HCT116 (cell line): ENCODE results near the gene TMCC1. TPM values are rescaled to one million over a fixed set of nuclear protein-coding genes. Genes with fewer than 3 reads are reported as not detected.

Source experiments
- ATAC-seq: fragments of 200-7000 bp; cut with Tn5 transposase; 2 replicates; pipeline ENCODE4 v1.9.1; 2020; ENCODE audit warnings: mild to moderate bottlenecking, moderate library complexity
- BruUV-seq: library from RNA; stranded (reverse); fragments of 400-500 nt; replicated peaks from 2 replicates; lab custom pipeline; 2021; lab: Mats Ljungman, UMichigan
- CTCF ChIA-PET: fragments of 300-600 bp; sonication (Branson Sonifier 250); formaldehyde crosslinking; loops from one replicate; lab custom pipeline; 2021; ENCODE audit warnings: antibody characterized with exemption; lab: Charles Lee
- POLR2A ChIA-PET: fragments of 300-600, 350-600 bp; sonication (Branson Sonifier 250); formaldehyde crosslinking; loops from one replicate; lab custom pipeline; 2021; ENCODE audit warnings: antibody characterized with exemption; lab: Charles Lee
- RAD21 ChIA-PET, 2 experiments: fragments of 300-600 bp; sonication (Branson Sonifier 250); formaldehyde crosslinking; loops; one replicate each; lab custom pipeline; 2023; ENCODE audit warnings: low total read pairs in 2 of 2; ENCODE audit not compliant: uncharacterized antibody in 2 of 2, unreplicated experiment in 2 of 2, low non-redundant PET in 1 of 2; lab: Charles Lee
- DNase-seq: peaks from one replicate; pipeline ENCODE4 v3.0.0-alpha.2; 2010; ENCODE audit warnings: low read depth, low spot score
- H2AFZ ChIP-seq: fragments of 200-600 bp; shearing (Covaris generic), sonication (generic); 2 replicates; pipeline ENCODE4 v1.6.1; 2017; ENCODE audit warnings: low read depth, mixed run types, mixed read lengths, antibody characterized with exemption, low read length; ENCODE audit not compliant: poor library complexity, severe bottlenecking
- H3K27ac ChIP-seq: 2 replicates; pipeline ENCODE4 v1.5.1; 2012; ENCODE audit warnings: low read depth, low read length
- H3K27me3 ChIP-seq: fragments of 200-600 bp; sonication (generic); 2 replicates; pipeline ENCODE4 v1.6.1; 2016; ENCODE audit warnings: mixed run types, low read length, mixed read lengths; ENCODE audit not compliant: insufficient read depth
- H3K36me3 ChIP-seq, 2 experiments: fragments of 200-500 bp in 1 of 2; fragments of 200-600 bp in 1 of 2; sonication (Bioruptor generic) in 1 of 2; sonication (generic) in 1 of 2; 2 replicates each; pipeline versions ENCODE4 v1.5.1 to v1.6.1; 2014 to 2016; ENCODE audit warnings: low read length in 2 of 2, inconsistent platforms in 1 of 2, mixed read lengths in 1 of 2, mixed run types in 1 of 2; ENCODE audit not compliant: insufficient read depth in 2 of 2, control insufficient read depth in 1 of 2
- H3K4me1 ChIP-seq, 2 experiments: fragments of 200-600 bp in 1 of 2; sonication (generic) in 1 of 2; 2 replicates each; pipeline versions ENCODE4 v1.5.1 to v1.6.1; 2012 to 2017; ENCODE audit warnings: low read length in 2 of 2, inconsistent platforms in 1 of 2, mild to moderate bottlenecking in 1 of 2, mixed read lengths in 1 of 2, mixed run types in 1 of 2, moderate library complexity in 1 of 2; ENCODE audit not compliant: insufficient read depth in 2 of 2, control insufficient read depth in 1 of 2
- H3K4me2 ChIP-seq: fragments of 200-600 bp; sonication (generic); 2 replicates; pipeline ENCODE4 v1.6.1; 2017; ENCODE audit warnings: mixed run types, low read length, mixed read lengths
- H3K4me3 ChIP-seq, 2 experiments: fragments of 200-600 bp in 1 of 2; sonication (generic) in 1 of 2; replicated peaks in 1 of 2; 2 replicates each; pipeline ENCODE4 v1.5.1; 2011 to 2016; ENCODE audit warnings: low read length in 2 of 2, control low read depth in 1 of 2, low read depth in 1 of 2, mild to moderate bottlenecking in 1 of 2, mixed read lengths in 1 of 2, mixed run types in 1 of 2
- H3K79me2 ChIP-seq: fragments of 200-600 bp; sonication (generic); 2 replicates; pipeline ENCODE4 v1.6.1; 2017; ENCODE audit warnings: mild to moderate bottlenecking, mixed run types, low read length, moderate library complexity, mixed read lengths; ENCODE audit not compliant: insufficient read depth
- H3K9ac ChIP-seq: fragments of 200-600 bp; sonication (generic); 2 replicates; pipeline ENCODE4 v1.6.1; 2016; ENCODE audit warnings: low read length, mixed read lengths
- H3K9me2 ChIP-seq: fragments of 200-600 bp; sonication (generic), shearing (Covaris generic); 2 replicates; pipeline ENCODE4 v1.6.1; 2017; ENCODE audit warnings: mixed run types, mild to moderate bottlenecking, moderate library complexity; ENCODE audit not compliant: insufficient read depth
- H3K9me3 ChIP-seq, 2 experiments: fragments of 200-500 bp in 1 of 2; fragments of 200-600 bp in 1 of 2; sonication (Bioruptor generic) in 1 of 2; sonication (generic) in 1 of 2; 2 replicates each; pipeline ENCODE4 v1.6.1; 2014 to 2017; ENCODE audit warnings: low read length in 2 of 2, mixed read lengths in 2 of 2, inconsistent platforms in 1 of 2, low read depth in 1 of 2, mild to moderate bottlenecking in 1 of 2, mixed run types in 1 of 2, moderate library complexity in 1 of 2; ENCODE audit not compliant: control insufficient read depth in 1 of 2, insufficient read depth in 1 of 2
- H4K20me1 ChIP-seq: fragments of 200-600 bp; sonication (generic), shearing (Covaris generic); 2 replicates; pipeline ENCODE4 v1.6.1; 2017; ENCODE audit warnings: mixed run types, mild to moderate bottlenecking, moderate library complexity; ENCODE audit not compliant: insufficient read depth
- CTCF ChIP-seq, 3 experiments: fragments of 200-600 bp in 1 of 3; sonication (generic) in 1 of 3; IDR thresholded peaks in 2 of 3; conservative IDR thresholded peaks in 1 of 3; 2 replicates each; pipeline ENCODE4 v1.5.1; 2012 to 2017; ENCODE audit warnings: low read depth in 2 of 3, low read length in 2 of 3, antibody characterized with exemption in 1 of 3, borderline replicate concordance in 1 of 3, control low read depth in 1 of 3, mild to moderate bottlenecking in 1 of 3, mixed read lengths in 1 of 3, mixed run types in 1 of 3, moderate library complexity in 1 of 3; ENCODE audit not compliant: insufficient read depth in 1 of 3
- FOSL1 ChIP-seq: IDR thresholded peaks from 2 replicates; pipeline ENCODE4 v1.6.1; 2012; ENCODE audit warnings: low read depth
- JUND ChIP-seq: IDR thresholded peaks from 2 replicates; pipeline ENCODE4 v1.6.1; 2012
- MAX ChIP-seq: IDR thresholded peaks from 2 replicates; pipeline ENCODE4 v1.6.1; 2012
- RAD21 ChIP-seq: IDR thresholded peaks from 2 replicates; pipeline ENCODE4 v1.6.1; 2012; ENCODE audit warnings: low read depth, mild to moderate bottlenecking
- TCF7L2 ChIP-seq: IDR thresholded peaks from 2 replicates; pipeline ENCODE4 v1.7.0; 2011; ENCODE audit warnings: borderline replicate concordance, inconsistent platforms; ENCODE audit not compliant: insufficient read depth, insufficient read length; ENCODE audit errors: extremely low read depth
- ZFX ChIP-seq: fragments of 450-650 bp; IDR thresholded peaks from 2 replicates; pipeline ENCODE4 v1.6.1; 2017
- intact Hi-C: fragments of 100-400 bp; cut with micrococcal nuclease; formaldehyde crosslinking; loops from 2 replicates; pipeline ENCODE4 v1.10.0; 2022
- total RNA-seq: library from RNA; stranded (reverse); gene quantifications from one replicate; pipeline ENCODE4 v1.2.1, GENCODE V29; 2021; ENCODE audit not compliant: unreplicated experiment

The TMCC1 gene
- total RNA-seq, 1 experiment from 2014 or later, result 32.5 TPM

- Histone ChIP-seq H3K9ac (no peak overlapping the region), H3K4me1 (peaks cover 17 to 29% of the 10 kb centered on the region in 2 experiments), H3K79me2 (no peaks in the 10 kb centered on the region), H3K9me2 (no peaks in the 10 kb centered on the region), H3K27me3 (no peaks in the 10 kb centered on the region), H3K4me2 (no peak overlapping the region), H3K27ac (no peak overlapping the region), H4K20me1 (no peaks in the 10 kb centered on the region), H3K4me3 (no peak overlapping the region), H3K9me3 (no peaks in the 10 kb centered on the region), H3K36me3 (no peaks in the 10 kb centered on the region), H2AFZ (no peak overlapping the region)
- intact Hi-C loops, result loop anchor here (2.0 to 5.0 kb wide), 3 partner anchors 105 to 445 kb away; no protein-coding TSS in a partner anchor
- ATAC-seq (no peak), DNase-seq (no peak)
- ChIA-PET POLR2A (no interaction called here), CTCF (interaction anchor here (0.8 kb wide), 1 partner anchor 337 kb away, joined by 3 read pairs; no protein-coding TSS in a partner anchor), RAD21 (no interaction called here)
- BruUV-seq, result no TSS peak
- no peak for TF ChIP-seq FOSL1
- TF ChIP-seq JUND, result no peak
- no peak for TF ChIP-seq MAX
- no peak for TF ChIP-seq ZFX
- TF ChIP-seq TCF7L2, result no peak
Observed at GRCh38 chr3:129827765-129828164, 65.7 kb downstream of the TMCC1 start.

- Histone ChIP-seq H3K27ac (no peak overlapping the region), H3K9ac (no peak overlapping the region), H2AFZ (no peak overlapping the region), H3K4me1 (peaks cover 0 to 11% of the 10 kb centered on the region in 2 experiments; a peak in 3 of 4 replicates), H3K36me3 (no peaks in the 10 kb centered on the region), H3K9me3 (no peaks in the 10 kb centered on the region), H3K4me2 (no peak overlapping the region), H4K20me1 (no peaks in the 10 kb centered on the region), H3K79me2 (no peaks in the 10 kb centered on the region), H3K27me3 (no peaks in the 10 kb centered on the region), H3K4me3 (no peak overlapping the region), H3K9me2 (no peaks in the 10 kb centered on the region)
- peak; percentile 82 for ATAC-seq
- intact Hi-C loops, result loop anchor here (1.0 to 5.0 kb wide), 4 partner anchors 107 to 428 kb away; no protein-coding TSS in a partner anchor
- ChIA-PET POLR2A (no interaction called here), CTCF (interaction anchor here (1.0 to 2.1 kb wide), 5 partner anchors 39 to 335 kb away, joined by 3 to 11 read pairs (median 6); no protein-coding TSS in a partner anchor), RAD21 (interaction anchor here in 1 of 2 experiments (0.7 to 1.3 kb wide), 2 partner anchors 201 to 335 kb away, joined by 4 to 5 read pairs; no protein-coding TSS in a partner anchor)
- peak; percentile 58 for DNase-seq
- no TSS peak for BruUV-seq
- TF ChIP-seq MAX (no peak), RAD21 (peak; percentile 96), CTCF (IDR thresholded peaks at IDR 0.05 in 2 of 3, conservative IDR thresholded peaks at IDR 0.05 in 1 of 3; ENCODE audit: borderline replicate concordance in 1 of 3, insufficient read depth in 1 of 3, low read depth in 2 of 3, low read length in 2 of 3) (peak; percentile 59 to 94 (median 80))
Observed at GRCh38 chr3:129824926-129825541, 68.5 kb downstream of the TMCC1 start.
